GM23248 (cell line): ENCODE data around the gene DDRGK1. TPM values are rescaled to one million over a fixed set of nuclear protein-coding genes. Genes with fewer than 3 reads are reported as not detected.
"Not testable (repeated sequence)": the region's sequence is repeated elsewhere in the genome, so short reads cannot be mapped to it uniquely, and the experiment has no call there.

ENCODE experiments used
- DNase-seq: peaks from one replicate; pipeline ENCODE4 v3.0.0-alpha.2; 2015
- H2AFZ ChIP-seq: fragments of 200-600 bp; sonication (generic); 2 replicates; pipeline ENCODE4 v1.6.1; 2016; ENCODE audit warnings: antibody characterized with exemption
- H3F3A ChIP-seq: fragments of 200-600 bp; sonication (generic); 2 replicates; pipeline ENCODE4 v1.6.1; 2016; ENCODE audit warnings: mild to moderate bottlenecking, antibody characterized with exemption, mixed run types; ENCODE audit not compliant: insufficient read depth
- H3K27ac ChIP-seq: fragments of 200-600 bp; sonication (generic); 2 replicates; pipeline ENCODE4 v1.5.1; 2016; ENCODE audit warnings: mild to moderate bottlenecking
- H3K27me3 ChIP-seq: fragments of 200-600 bp; sonication (generic); replicated peaks from 2 replicates; pipeline ENCODE4 v1.6.1; 2016; ENCODE audit warnings: mild to moderate bottlenecking; ENCODE audit not compliant: insufficient read depth
- H3K36me3 ChIP-seq: fragments of 200-600 bp; sonication (generic); 2 replicates; pipeline ENCODE4 v1.6.1; 2016; ENCODE audit warnings: low read depth, mild to moderate bottlenecking
- H3K4me1 ChIP-seq: fragments of 200-600 bp; sonication (generic); 2 replicates; pipeline ENCODE4 v1.6.1; 2016; ENCODE audit warnings: mild to moderate bottlenecking; ENCODE audit not compliant: insufficient read depth
- H3K4me2 ChIP-seq: fragments of 200-600 bp; sonication (generic); one replicate; pipeline ENCODE4 v1.6.1; 2016; ENCODE audit warnings: mild to moderate bottlenecking; ENCODE audit not compliant: unreplicated experiment
- H3K4me3 ChIP-seq: fragments of 200-600 bp; sonication (generic); 2 replicates; pipeline ENCODE4 v1.5.1; 2016; ENCODE audit warnings: mild to moderate bottlenecking
- H3K79me2 ChIP-seq: fragments of 200-600 bp; sonication (generic); 2 replicates; pipeline ENCODE4 v1.6.1; 2016; ENCODE audit warnings: mild to moderate bottlenecking; ENCODE audit not compliant: insufficient read depth
- H3K9ac ChIP-seq: fragments of 200-600 bp; sonication (generic); 2 replicates; pipeline ENCODE4 v1.6.1; 2016; ENCODE audit warnings: mild to moderate bottlenecking
- H3K9me2 ChIP-seq: fragments of 200-600 bp; sonication (generic); 2 replicates; pipeline ENCODE4 v1.6.1; 2016; ENCODE audit warnings: mixed run types, mild to moderate bottlenecking, moderate library complexity; ENCODE audit not compliant: insufficient read depth
- H3K9me3 ChIP-seq: fragments of 200-600 bp; sonication (generic); one replicate; pipeline ENCODE4 v1.6.1; 2017; ENCODE audit warnings: low read depth
- H4K20me1 ChIP-seq: fragments of 200-600 bp; sonication (generic); 2 replicates; pipeline ENCODE4 v1.6.0; 2016; ENCODE audit not compliant: insufficient read depth
- EZH2 ChIP-seq: fragments of 200-600 bp; sonication (generic); IDR thresholded peaks from 2 replicates; pipeline ENCODE4 v1.6.1; 2018; ENCODE audit warnings: antibody characterized with exemption, mild to moderate bottlenecking; ENCODE audit not compliant: insufficient read depth, poor library complexity, severe bottlenecking
- EZH2phosphoT487 ChIP-seq: fragments of 200-600 bp; sonication (generic); IDR thresholded peaks from 2 replicates; pipeline ENCODE4 v1.6.1; 2018; ENCODE audit warnings: antibody characterized with exemption, moderate library complexity, mild to moderate bottlenecking, low read depth; ENCODE audit not compliant: insufficient read depth
- WGBS, 2 experiments: methylation state at CpG; one replicate each; pipeline ENCODE4 v1.1.6; 2015 to 2017; ENCODE audit warnings: low lambda C conversion rate in 2 of 2, low coverage in 1 of 2; ENCODE audit errors: missing lambda C conversion rate in 2 of 2; 5-methylcytosine and 5-hydroxymethylcytosine counted together
- in situ Hi-C: fragments of 300-500 bp; cut with MboI; formaldehyde crosslinking; loops from 2 replicates; pipeline ENCODE4 v1.15.0; 2020
- polyA plus RNA-seq: library from polyadenylated mRNA; unstranded; fragments of >200 nt; fragmentation: Nextera tagmentation; extraction: Ambion mirVana; gene quantifications from 2 replicates; pipeline ENCODE4 v1.2.1, GENCODE V29; 2016
- total RNA-seq: library from RNA; depleted of rRNA; stranded (reverse); fragments of >200 nt; shearing (Covaris generic); gene quantifications from 2 replicates; pipeline ENCODE4 v1.2.3, GENCODE V29; 2014

Gene DDRGK1
- total and polyA plus RNA-seq, 2 experiments from 2014 or later, result 50.8 to 55.9 TPM

GRCh38 chr20:3158968-3159431 is 45.5 kb downstream of the DDRGK1 start:
- peaks cover 18% of the 10 kb centered on the region for H3K4me1 ChIP-seq
- in situ Hi-C loops, result no loop called here
- peak overlapping the region; percentile 89 for H3K4me3 ChIP-seq
- peaks cover 60% of the 10 kb centered on the region for H3K79me2 ChIP-seq
- peak overlapping the region; percentile 99 for H2AFZ ChIP-seq
- TF ChIP-seq EZH2phosphoT487, result no peak
- TF ChIP-seq EZH2, result no peak
- H3K9me2 ChIP-seq, result no peaks in the 10 kb centered on the region
- peak overlapping the region; percentile 78 for H3K27ac ChIP-seq
- no peaks in the 10 kb centered on the region for H3K36me3 ChIP-seq
- H4K20me1 ChIP-seq, result peaks cover 12% of the 10 kb centered on the region
- DNase-seq, result peak; percentile 57
- no peaks in the 10 kb centered on the region for H3K27me3 ChIP-seq
- no peaks in the 10 kb centered on the region for H3F3A ChIP-seq
- peak overlapping the region; percentile 93 for H3K9ac ChIP-seq
- H3K9me3 ChIP-seq, result no peaks in the 10 kb centered on the region
- 0% methylated on average over 10 of the region's 10 CpGs for WGBS, 2 experiments
- peak overlapping the region; percentile 100 for H3K4me2 ChIP-seq

DNA sequence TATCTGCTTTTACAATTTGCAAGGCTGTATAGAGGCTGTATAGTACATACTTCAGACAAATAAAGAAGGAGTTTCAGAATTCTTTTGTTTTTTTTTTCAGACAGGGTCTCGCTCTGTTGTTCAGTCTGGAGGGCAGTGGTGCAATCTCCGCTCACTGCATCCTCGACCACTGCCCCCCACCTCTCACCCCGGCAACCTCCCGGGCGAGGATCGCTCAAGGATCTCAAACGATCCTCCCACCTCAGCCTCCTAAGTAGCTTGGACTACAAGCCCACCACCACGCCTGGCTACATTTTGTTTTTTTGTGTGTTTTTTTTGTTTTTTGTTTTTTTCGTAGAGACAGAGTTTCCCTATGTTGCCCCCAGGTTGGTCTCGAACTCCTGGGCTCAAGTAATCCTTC is 46.7 kb downstream of the DDRGK1 start:
- H3K4me3 ChIP-seq, result peak overlapping the region; percentile 89

DNA sequence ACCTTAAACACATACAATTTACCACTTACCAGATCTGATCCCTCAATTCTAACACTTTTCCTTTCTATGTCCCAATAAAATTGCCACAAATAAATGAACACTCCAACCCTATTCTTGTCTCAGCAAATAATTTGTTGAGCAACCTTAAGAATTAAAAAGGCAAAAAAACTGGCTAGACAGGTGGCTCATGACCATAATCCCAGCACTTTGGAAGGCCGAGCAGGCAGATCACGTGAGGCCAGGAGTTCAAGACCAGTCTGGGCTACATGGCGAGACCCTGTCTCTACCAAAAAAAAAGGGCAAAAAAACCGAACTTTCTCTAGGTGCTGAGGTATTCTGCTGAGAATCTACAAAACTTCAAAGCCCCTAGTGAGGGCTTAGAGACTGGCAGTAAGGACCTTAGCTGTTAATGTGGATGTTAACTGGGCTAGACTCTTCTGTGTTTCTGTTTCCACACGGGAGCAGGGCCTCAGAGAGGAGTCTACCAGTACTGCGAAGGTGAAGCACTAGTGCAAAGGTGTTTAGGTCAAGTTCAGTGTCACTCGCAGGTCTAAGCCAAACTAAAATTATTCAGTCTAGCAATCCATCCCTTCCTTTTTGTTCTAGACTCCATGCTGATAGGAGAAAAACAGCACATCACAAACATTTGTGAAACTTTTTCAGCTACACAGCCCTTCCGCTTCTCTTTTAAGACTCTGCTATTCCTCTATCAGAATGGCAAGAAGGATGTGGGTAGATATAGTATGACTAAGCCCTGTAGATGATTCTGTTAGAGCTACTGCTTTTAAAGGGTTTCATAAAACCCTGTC is 47.5 kb downstream of the DDRGK1 start:
- H3K9ac ChIP-seq, result peak overlapping the region; percentile 93; the same call in 1 of the 2 replicates
- in situ Hi-C loops, result no loop called here

More for the DNA sequence above, 46.7 kb downstream of the DDRGK1 start:
- H2AFZ ChIP-seq, result no peak overlapping the region
- H3K9me2 ChIP-seq, result no peaks in the 10 kb centered on the region
- DNase-seq, result no peak
- WGBS, 2 experiments, result 71 to 77% methylated on average over 11 of the region's 11 CpGs
- no peaks in the 10 kb centered on the region for H3K9me3 ChIP-seq
- no peaks in the 10 kb centered on the region for H3K27me3 ChIP-seq
- in situ Hi-C loops, result no loop called here
- peak overlapping the region; percentile 93; the same call in 1 of the 2 replicates for H3K9ac ChIP-seq
- peak overlapping the region; percentile 100 for H3K4me2 ChIP-seq
- H3K4me1 ChIP-seq, result peaks cover 18% of the 10 kb centered on the region
- TF ChIP-seq EZH2phosphoT487, result no peak
- TF ChIP-seq EZH2, result no peak
- H3K36me3 ChIP-seq, result no peaks in the 10 kb centered on the region
- H3K27ac ChIP-seq, result no peak overlapping the region
- peaks cover 72% of the 10 kb centered on the region for H3K79me2 ChIP-seq
- no peaks in the 10 kb centered on the region for H3F3A ChIP-seq
- peaks cover 12% of the 10 kb centered on the region for H4K20me1 ChIP-seq

DNA sequence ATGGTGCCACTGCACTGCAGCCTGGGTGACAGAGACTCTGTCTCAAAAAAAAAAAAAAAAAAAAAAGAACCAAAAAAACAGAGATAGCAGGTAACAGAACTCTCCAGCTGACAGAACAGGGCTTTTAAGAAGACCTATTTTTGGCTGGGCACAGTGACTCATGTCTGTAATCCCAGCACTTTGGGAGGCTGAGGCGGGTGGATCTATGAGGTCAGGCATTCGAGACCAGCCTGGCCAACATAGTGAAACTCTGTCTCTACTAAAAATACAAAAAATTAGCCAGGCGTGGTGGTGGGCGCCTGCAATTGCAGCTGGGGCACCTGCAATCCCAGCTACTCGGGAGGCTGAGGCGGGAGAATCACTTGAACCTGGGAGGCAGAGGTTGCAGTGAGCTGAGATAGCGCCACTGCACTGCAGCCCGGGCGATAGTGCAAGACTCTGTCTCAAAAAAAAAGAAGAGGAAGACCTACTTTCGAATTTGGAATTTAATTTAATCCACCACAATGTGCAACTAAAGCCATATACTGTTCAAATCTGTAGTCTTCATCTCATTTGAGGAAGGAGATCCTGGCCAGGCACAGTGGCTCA is 52.3 kb downstream of the DDRGK1 start:
- H3K27me3 ChIP-seq, H3F3A ChIP-seq, in situ Hi-C loops, H3K9ac ChIP-seq, H3K27ac ChIP-seq, H3K4me2 ChIP-seq, H4K20me1 ChIP-seq, H3K4me1 ChIP-seq, H3K4me3 ChIP-seq, H2AFZ ChIP-seq, H3K9me2 ChIP-seq, H3K9me3 ChIP-seq: not testable (repeated sequence)
- 67 to 80% methylated on average over 9 to 10 of the region's 10 CpGs for WGBS, 2 experiments
- Histone ChIP-seq H3K79me2 (peaks cover 100% of the 10 kb centered on the region), H3K36me3 (peaks cover 19% of the 10 kb centered on the region; the same call in 1 of the 2 replicates)
- DNase-seq, result peak; percentile 64

More for the DNA sequence above, 47.5 kb downstream of the DDRGK1 start:
- H3K27me3 ChIP-seq, result no peaks in the 10 kb centered on the region
- H3K4me2 ChIP-seq, result peak overlapping the region; percentile 100
- no peaks in the 10 kb centered on the region for H3F3A ChIP-seq
- H4K20me1 ChIP-seq, result peaks cover 12% of the 10 kb centered on the region
- peaks cover 3% of the 10 kb centered on the region; the same call in 1 of the 2 replicates for H3K36me3 ChIP-seq
- no peak overlapping the region for H3K27ac ChIP-seq
- no peaks in the 10 kb centered on the region for H3K9me3 ChIP-seq
- H3K4me3 ChIP-seq, result peak overlapping the region; percentile 89; the same call in 1 of the 2 replicates
- TF ChIP-seq EZH2 (no peak), EZH2phosphoT487 (no peak)
- peak; percentile 40 for DNase-seq
- H3K79me2 ChIP-seq, result peaks cover 80% of the 10 kb centered on the region
- H3K4me1 ChIP-seq, result peaks cover 22% of the 10 kb centered on the region
- no peaks in the 10 kb centered on the region for H3K9me2 ChIP-seq
- no peak overlapping the region for H2AFZ ChIP-seq
- WGBS, 2 experiments, result 67 to 68% methylated on average over 8 of the region's 8 CpGs
